Brain microvascular endothelial cell (primary cell): Measurements from ENCODE around the gene POU2AF2.

Experiments used
- DNase-seq: peaks from one replicate; pipeline ENCODE4 v3.0.0-alpha.2; 2020
- H3K27ac ChIP-seq: fragments of 250-450 bp; sonication (Bioruptor Pico); 2 replicates; pipeline ENCODE4 v1.5.1; 2020; ENCODE audit warnings: mild to moderate bottlenecking, moderate library complexity
- H3K27me3 ChIP-seq: fragments of 250-450 bp; sonication (Bioruptor Pico); replicated peaks from 2 replicates; pipeline ENCODE4 v1.5.1; 2020; ENCODE audit warnings: mild to moderate bottlenecking
- H3K36me3 ChIP-seq: fragments of 250-450 bp; sonication (Bioruptor Pico); replicated peaks from 2 replicates; pipeline ENCODE4 v1.5.1; 2020; ENCODE audit warnings: mild to moderate bottlenecking
- H3K4me3 ChIP-seq: 2 replicates; pipeline ENCODE4 v1.5.1; 2011; ENCODE audit warnings: low read depth, mild to moderate bottlenecking, control low read depth, low read length, moderate library complexity
- in situ Hi-C: cut with HindIII; loops from 2 replicates; pipeline ENCODE4 v1.10.0; 2017; ENCODE audit warnings: low sequenced_read_pairs, low pct_ligation_motif_present
- TF ChIP-seq, protein P1 (sequence below): IDR thresholded peaks from 2 replicates; pipeline ENCODE4 v1.5.1; 2011; ENCODE audit warnings: low read depth, mild to moderate bottlenecking, moderate library complexity, low read length, control low read depth, inconsistent platforms; ENCODE audit errors: missing control alignments

POU2AF2 gene

DNA sequence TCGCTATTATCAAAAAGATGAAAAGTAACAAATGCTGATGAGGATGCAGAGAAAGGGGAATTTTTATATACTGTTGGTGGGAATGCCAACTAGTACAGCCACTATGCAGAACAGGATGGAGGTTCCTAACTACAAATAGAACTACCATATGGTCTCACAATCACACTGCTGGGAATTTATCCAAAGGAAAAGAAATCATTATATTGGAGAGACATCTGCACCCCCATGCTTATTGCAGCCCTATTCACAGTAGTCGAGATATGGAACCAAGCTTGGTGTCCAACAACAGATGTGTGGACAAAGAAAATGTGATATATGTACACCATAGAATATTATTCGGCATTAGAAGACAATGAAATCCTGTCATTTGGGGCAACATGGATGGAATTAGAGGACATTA lies 19.6 kb upstream of the POU2AF2 start:
- no peaks in the 10 kb centered on the region for H3K36me3 ChIP-seq
- H3K27me3 ChIP-seq = no peaks in the 10 kb centered on the region
- in situ Hi-C loops = no loop called here
- no peak overlapping the region for H3K27ac ChIP-seq
- no peak overlapping the region for H3K4me3 ChIP-seq
- TF ChIP-seq, protein P1, sequence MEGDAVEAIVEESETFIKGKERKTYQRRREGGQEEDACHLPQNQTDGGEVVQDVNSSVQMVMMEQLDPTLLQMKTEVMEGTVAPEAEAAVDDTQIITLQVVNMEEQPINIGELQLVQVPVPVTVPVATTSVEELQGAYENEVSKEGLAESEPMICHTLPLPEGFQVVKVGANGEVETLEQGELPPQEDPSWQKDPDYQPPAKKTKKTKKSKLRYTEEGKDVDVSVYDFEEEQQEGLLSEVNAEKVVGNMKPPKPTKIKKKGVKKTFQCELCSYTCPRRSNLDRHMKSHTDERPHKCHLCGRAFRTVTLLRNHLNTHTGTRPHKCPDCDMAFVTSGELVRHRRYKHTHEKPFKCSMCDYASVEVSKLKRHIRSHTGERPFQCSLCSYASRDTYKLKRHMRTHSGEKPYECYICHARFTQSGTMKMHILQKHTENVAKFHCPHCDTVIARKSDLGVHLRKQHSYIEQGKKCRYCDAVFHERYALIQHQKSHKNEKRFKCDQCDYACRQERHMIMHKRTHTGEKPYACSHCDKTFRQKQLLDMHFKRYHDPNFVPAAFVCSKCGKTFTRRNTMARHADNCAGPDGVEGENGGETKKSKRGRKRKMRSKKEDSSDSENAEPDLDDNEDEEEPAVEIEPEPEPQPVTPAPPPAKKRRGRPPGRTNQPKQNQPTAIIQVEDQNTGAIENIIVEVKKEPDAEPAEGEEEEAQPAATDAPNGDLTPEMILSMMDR = no peak
- DNase-seq = no peak

DNA sequence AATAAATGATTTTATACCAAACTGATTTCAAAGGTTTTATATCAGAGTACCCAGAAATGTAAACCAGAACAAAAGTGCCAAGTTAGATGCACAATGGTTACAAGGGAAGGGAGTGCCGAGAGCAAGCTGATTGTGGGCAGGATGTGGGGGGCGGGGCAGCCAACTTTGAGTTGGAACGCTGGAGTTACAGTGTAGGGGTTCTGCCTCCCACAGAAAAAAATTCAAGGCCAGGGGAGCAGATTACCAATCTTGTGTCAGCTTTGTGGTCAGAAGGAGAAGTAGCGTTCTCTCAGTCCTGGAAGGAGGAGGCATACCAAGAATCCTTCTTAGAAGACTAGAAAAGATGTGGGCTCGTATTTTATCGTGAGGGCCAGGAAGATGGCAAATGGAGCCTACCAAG lies 15.9 kb upstream of the POU2AF2 start:
- DNase-seq = no peak
- Histone ChIP-seq H3K27me3 (no peaks in the 10 kb centered on the region), H3K27ac (no peak overlapping the region)

DNA sequence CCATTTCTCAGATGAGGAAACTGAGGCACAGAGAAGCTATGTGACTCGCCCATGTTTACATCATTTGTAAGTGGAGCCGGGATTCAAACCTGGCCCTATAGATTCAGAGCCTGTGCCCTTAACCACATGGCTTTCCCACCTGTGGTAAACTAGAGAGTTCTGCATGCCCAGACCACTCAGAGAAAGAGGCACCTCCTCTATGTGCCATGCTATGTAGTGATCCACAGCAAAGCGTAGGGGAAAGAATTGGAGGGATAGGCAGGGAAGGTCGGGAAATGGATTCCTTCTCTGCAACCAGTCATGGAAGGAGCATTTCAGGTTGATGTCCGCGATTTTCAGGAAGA lies 15.4 kb upstream of the POU2AF2 start:
- no peak for DNase-seq
- TF ChIP-seq, protein P1 = no peak
- no peak overlapping the region for H3K27ac ChIP-seq
- no peaks in the 10 kb centered on the region for H3K27me3 ChIP-seq
- H3K4me3 ChIP-seq = no peak overlapping the region
- in situ Hi-C loops = no loop called here
- H3K36me3 ChIP-seq = no peaks in the 10 kb centered on the region

More for the DNA sequence above, 15.9 kb upstream of the POU2AF2 start:
- TF ChIP-seq, protein P1 = no peak
- H3K4me3 ChIP-seq = no peak overlapping the region
- no peaks in the 10 kb centered on the region for H3K36me3 ChIP-seq
- in situ Hi-C loops = no loop called here

DNA sequence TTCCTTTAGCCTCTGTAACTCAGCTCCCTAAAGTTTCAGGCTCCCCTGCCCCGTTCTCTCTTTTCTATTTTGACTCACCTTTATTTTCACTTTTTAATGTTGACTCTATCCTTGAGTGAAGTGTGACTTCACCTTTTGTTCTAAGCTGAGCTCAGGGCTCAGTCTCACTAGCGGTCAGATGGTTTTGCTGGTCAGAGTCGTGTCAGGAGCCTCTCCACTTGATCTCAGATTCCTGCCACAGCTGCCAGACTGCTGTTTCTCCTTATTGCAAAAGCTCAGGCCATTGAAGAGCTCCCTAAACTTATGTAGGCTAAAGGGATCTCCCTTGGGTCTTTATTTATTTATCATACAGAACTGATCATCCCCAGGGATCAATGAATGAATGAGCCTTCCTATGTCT lies 13.7 kb upstream of the POU2AF2 start:
- TF ChIP-seq, protein P1 = no peak
- Histone ChIP-seq H3K27me3 (no peaks in the 10 kb centered on the region), H3K27ac (no peak overlapping the region), H3K36me3 (no peaks in the 10 kb centered on the region), H3K4me3 (no peak overlapping the region)
- in situ Hi-C loops = no loop called here
- DNase-seq = no peak

DNA sequence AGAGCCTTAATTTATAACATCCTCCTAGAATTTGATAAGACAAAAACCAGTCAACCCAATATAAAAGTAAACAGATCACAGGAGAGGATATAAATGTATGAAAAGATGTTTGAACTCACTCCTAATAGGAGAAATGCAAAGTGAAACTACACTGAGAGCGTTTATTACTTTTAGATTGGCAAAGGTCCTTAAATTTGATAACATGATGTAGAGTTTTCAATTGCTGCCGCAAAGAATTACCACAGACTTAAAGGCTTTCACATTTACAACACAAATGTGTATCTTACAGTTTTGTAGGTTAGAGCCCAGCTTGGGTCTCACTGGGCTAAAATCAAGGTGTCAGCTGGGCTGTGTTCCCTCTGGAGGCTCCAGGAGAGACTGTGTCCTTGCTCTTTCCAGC lies 9.1 kb upstream of the POU2AF2 start:
- in situ Hi-C loops = no loop called here
- no peaks in the 10 kb centered on the region for H3K36me3 ChIP-seq
- H3K4me3 ChIP-seq = no peak overlapping the region
- TF ChIP-seq, protein P1 = no peak
- H3K27me3 ChIP-seq = no peaks in the 10 kb centered on the region
- no peak for DNase-seq
- no peak overlapping the region for H3K27ac ChIP-seq

DNA sequence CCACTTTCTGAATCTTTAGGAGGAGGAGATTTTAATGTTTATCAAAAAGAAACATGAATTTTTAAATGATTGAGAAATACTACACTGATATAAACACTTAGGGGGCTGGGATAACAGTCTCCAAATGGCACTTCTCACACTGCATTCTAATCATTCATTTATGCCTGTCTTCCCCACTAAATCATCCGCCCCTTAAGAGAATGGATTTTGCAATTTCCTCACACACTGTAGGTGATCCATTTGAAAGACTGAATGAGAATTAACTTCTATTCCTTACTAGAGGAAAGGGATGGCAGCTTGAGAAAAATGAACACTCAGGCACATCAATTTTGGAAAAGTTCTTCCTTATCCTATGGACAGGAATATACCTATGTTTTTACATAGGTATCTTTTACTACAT lies 7.6 kb upstream of the POU2AF2 start:
- no peak for DNase-seq
- in situ Hi-C loops = no loop called here
- Histone ChIP-seq H3K36me3 (no peaks in the 10 kb centered on the region), H3K4me3 (no peak overlapping the region), H3K27me3 (no peaks in the 10 kb centered on the region), H3K27ac (no peak overlapping the region)
- TF ChIP-seq, protein P1 = no peak
